ELF-1 (cell line): Measurements from ENCODE around the gene RAD52.

ENCODE experiments used
- DNase-seq: peaks from one replicate; pipeline ENCODE4 v3.0.0-alpha.2; 2016; ENCODE audit warnings: low read depth, low spot score

The RAD52 gene

GRCh38 chr12:868722-869121 lies 80.8 kb downstream of the RAD52 start:
- peak; percentile 14 for DNase-seq

- no peak for DNase-seq
Measured at GRCh38 chr12:867905-868304, 81.6 kb downstream of the RAD52 start.

- DNase-seq, result no peak
Measured at GRCh38 chr12:865614-866013, 83.9 kb downstream of the RAD52 start.

GRCh38 chr12:863285-863684 lies 86.2 kb downstream of the RAD52 start:
- no peak for DNase-seq

DNA sequence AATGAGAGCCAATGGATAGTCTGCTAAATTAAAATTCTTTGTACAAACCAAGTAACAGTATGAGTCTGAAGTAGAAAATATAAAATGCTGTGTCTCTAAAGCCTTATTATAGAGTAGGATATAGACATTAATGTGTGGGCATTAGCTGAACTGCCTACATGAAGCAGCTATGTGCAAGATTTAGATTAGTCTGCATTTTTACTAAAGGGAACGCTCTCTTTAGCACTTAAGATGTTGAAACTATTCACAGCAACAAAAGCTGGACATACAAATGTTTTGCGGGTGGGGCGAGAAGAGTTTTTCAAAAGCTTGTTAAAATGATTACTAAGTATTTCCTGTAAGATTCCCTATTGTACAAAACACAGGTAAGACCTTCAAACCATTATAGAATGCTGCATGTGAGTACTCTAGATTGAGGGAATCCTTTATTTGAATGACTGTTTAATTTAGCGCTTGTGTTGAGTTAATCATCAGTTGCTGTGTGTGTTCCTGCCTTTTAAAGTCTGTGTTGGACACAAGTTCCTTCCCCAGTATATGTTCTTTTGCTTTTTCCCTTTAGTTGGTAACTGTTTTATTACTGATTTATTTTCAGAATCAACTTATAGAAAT lies 87.1 kb downstream of the RAD52 start:
- DNase-seq, result no peak
